ENCODE measurements around the gene PTGFRN. TPM values are rescaled to one million over a fixed set of nuclear protein-coding genes. Genes with fewer than 3 reads are reported as not detected.

The PTGFRN gene
- total and polyA plus RNA-seq, 9 of the 15 experiments (the other 6 are each of a cell fraction or from before 2014, with no cell fraction given), result 17.3 to 33.1 (median 25.7) TPM

- CTCF ChIA-PET (ENCODE audit: low intra/inter-chr PET ratio), result no interaction called here
- Histone ChIP-seq H3K9me3 (replicated peaks; ENCODE audit: control insufficient read depth, insufficient read depth, low read depth, low read length) (no peaks in the 10 kb centered on the region), H3K27ac (ENCODE audit: extremely low read depth, low read depth, low read length) (no peak overlapping the region), H3K9ac (ENCODE audit: insufficient read depth in 1 of 2, low read depth in 2 of 2, low read length in 2 of 2) (no peak overlapping the region), H3K9me1 (ENCODE audit: control insufficient read depth, insufficient read depth, low read length) (no peaks in the 10 kb centered on the region), H3K27me3 (ENCODE audit: control insufficient read depth in 2 of 2, insufficient read depth in 2 of 2, low read length in 2 of 2) (no peaks in the 10 kb centered on the region), H3K79me2 (ENCODE audit: control insufficient read depth, insufficient read depth, low read length) (no peaks in the 10 kb centered on the region), H3K4me2 (ENCODE audit: insufficient read depth, low read length) (no peak overlapping the region), H3K4me3 (no peak overlapping the region), H3K36me3 (ENCODE audit: control insufficient read depth, insufficient read depth, low read length) (peaks cover 24% of the 10 kb centered on the region; the same call in 2 of the 3 replicates), H4K20me1 (replicated peaks; ENCODE audit: control insufficient read depth, insufficient read depth, low read length) (no peaks in the 10 kb centered on the region), H2AFZ (ENCODE audit: low read depth, low read length) (no peak overlapping the region), H3K4me1 (replicated peaks in 1 of 2; ENCODE audit: control insufficient read depth in 2 of 2, insufficient read depth in 2 of 2, low read length in 2 of 2) (peaks cover 7 to 13% of the 10 kb centered on the region in 2 experiments)
- POLR2A ChIA-PET, result interaction anchor here (0.7 to 2.0 kb wide), 2 partner anchors 9 to 319 kb away, joined by 4 to 9 read pairs; no protein-coding TSS in a partner anchor
- TSS peak; percentile 36 for BruUV-seq (replicated peaks)
- ATAC-seq (no peak), DNase-seq (ENCODE audit: extremely low read depth in 1 of 4, low spot score in 3 of 4) (no peak), FAIRE-seq (no peak)
- in situ Hi-C loops (cut with MboI), result no loop called here
- WGBS (ENCODE audit: insufficient coverage, low coverage, missing lambda C conversion rate), result 97% methylated on average over 11 of the region's 11 CpGs
- no peak for TF ChIP-seq CEBPB (tag; IDR thresholded peaks at IDR 0.05)
- intact Hi-C loops (cut with micrococcal nuclease), result no loop called here
Observed at GRCh38 chr1:116987256-116987555, 77.5 kb downstream of the PTGFRN start.

- Histone ChIP-seq H3K36me3 (ENCODE audit: control insufficient read depth, insufficient read depth, low read length) (peaks cover 24% of the 10 kb centered on the region; the same call in 2 of the 3 replicates), H3K9me1 (ENCODE audit: control insufficient read depth, insufficient read depth, low read length) (no peaks in the 10 kb centered on the region), H3K9ac (ENCODE audit: insufficient read depth in 1 of 2, low read depth in 2 of 2, low read length in 2 of 2) (no peak overlapping the region), H4K20me1 (replicated peaks; ENCODE audit: control insufficient read depth, insufficient read depth, low read length) (no peaks in the 10 kb centered on the region), H3K27ac (ENCODE audit: extremely low read depth, low read depth, low read length) (no peak overlapping the region), H3K79me2 (ENCODE audit: control insufficient read depth, insufficient read depth, low read length) (no peaks in the 10 kb centered on the region), H3K4me2 (ENCODE audit: insufficient read depth, low read length) (no peak overlapping the region), H3K4me3 (no peak overlapping the region), H2AFZ (ENCODE audit: low read depth, low read length) (no peak overlapping the region), H3K9me3 (replicated peaks; ENCODE audit: control insufficient read depth, insufficient read depth, low read depth, low read length) (no peaks in the 10 kb centered on the region), H3K27me3 (ENCODE audit: control insufficient read depth in 2 of 2, insufficient read depth in 2 of 2, low read length in 2 of 2) (no peaks in the 10 kb centered on the region), H3K4me1 (replicated peaks in 1 of 2; ENCODE audit: control insufficient read depth in 2 of 2, insufficient read depth in 2 of 2, low read length in 2 of 2) (peaks cover 7 to 13% of the 10 kb centered on the region in 2 experiments)
- ATAC-seq, result no peak
- 81% methylated on average over 7 of the region's 7 CpGs for WGBS (ENCODE audit: insufficient coverage, low coverage, missing lambda C conversion rate)
- CTCF ChIA-PET (ENCODE audit: low intra/inter-chr PET ratio), result no interaction called here
- in situ Hi-C loops (cut with MboI) (no loop called here), intact Hi-C loops (cut with micrococcal nuclease) (no loop called here)
- DNase-seq (ENCODE audit: extremely low read depth in 1 of 4, low spot score in 3 of 4), result no peak
- no TSS peak for BruUV-seq (replicated peaks)
- FAIRE-seq, result no peak
- POLR2A ChIA-PET, result no interaction called here
- TF ChIP-seq ELK1 (CRISPR knock-in tag; IDR thresholded peaks at IDR 0.05) (no peak), ZNF174 (CRISPR knock-in tag; IDR thresholded peaks at IDR 0.05) (no peak), FOSL1 (tag; conservative IDR thresholded peaks at IDR 0.05) (peak; percentile 32; the same call in 1 of the 2 replicates), JUND (IDR thresholded peaks at IDR 0.05; ENCODE audit: borderline replicate concordance, low read depth, low read length) (0 out of 2 replicates have a peak, but pooled peaks have one; percentile 16), JUND (tag; IDR thresholded peaks at IDR 0.05; ENCODE audit: borderline replicate concordance, low read depth, low read length) (no peak)
Observed at GRCh38 chr1:116988248-116988647, 78.5 kb downstream of the PTGFRN start.
